Stimulated activated naive CD8-positive, alpha-beta T cell treated with anti-CD3 and anti-CD28 coated beads, Interleukin-15, Interleukin-2, amounts not matched to agents 100 U/mL and 50 U/mL, for 24 hours (primary cell): Measurements from ENCODE around the gene PLPP3.
A peak's percentile ranks its signal among the peaks of the same experiment; 100 is the strongest.
"Not testable (repeated sequence)": the region's sequence is repeated elsewhere in the genome, so short reads cannot be mapped to it uniquely, and the experiment has no call there.

Source experiments
- ATAC-seq: fragments of 150-1000 bp; cut with Tn5 transposase; one replicate; pipeline ENCODE4 v1.10.0; 2021
- DNase-seq: peaks from one replicate; pipeline ENCODE4 v3.0.0; 2021

Gene PLPP3

DNA sequence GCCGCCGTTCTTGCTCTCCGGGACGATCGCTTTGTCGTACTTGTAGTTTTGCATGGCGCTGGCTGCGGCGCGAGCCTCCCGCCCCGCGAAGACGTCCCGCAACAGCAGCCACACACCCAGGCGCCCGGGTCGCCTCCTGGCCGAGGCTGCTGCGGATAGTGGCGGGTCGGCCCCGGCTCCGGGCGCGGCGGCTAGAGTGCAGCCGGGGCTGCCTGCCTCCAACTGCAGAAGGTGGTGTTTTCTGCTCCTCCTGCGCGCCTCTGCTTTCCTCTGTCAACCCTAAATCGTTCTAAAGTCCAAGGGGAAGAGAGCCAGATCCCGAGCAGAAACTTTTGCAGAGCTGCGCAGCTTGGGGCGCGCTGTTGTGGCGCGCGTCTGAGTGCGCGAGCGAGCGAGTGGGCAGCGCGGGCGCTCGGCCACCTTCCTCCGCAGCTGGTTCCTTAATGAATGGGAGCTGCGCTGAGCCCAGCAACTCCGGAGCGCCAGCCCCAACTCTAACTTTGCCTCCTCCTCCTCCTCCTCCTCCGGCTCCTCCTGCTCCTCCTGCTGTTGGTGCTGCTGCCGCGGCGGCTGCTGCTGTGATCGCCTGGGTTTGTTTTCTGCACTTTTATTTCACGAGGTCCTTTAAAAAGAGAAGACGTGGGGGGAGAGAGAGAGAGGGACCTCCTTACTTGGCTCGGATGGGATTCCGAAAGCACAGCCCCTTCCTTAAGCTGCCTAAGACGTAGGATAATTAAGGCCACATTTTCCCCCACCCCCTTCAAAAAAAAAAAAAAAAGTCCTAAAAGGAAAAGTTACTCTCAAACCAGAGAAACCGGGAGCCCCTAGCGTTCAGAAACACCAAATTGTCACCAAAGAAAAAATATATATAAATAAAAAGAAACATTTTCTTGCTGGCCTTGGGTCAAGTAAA, at the start of gene PLPP3:
Gene PLPP3, minus strand, starts transcription at position 601 of the 913 bp plus-strand sequence. Its CDS starts 547 bp downstream, at position 54.
- DNase-seq (peak; percentile 16), ATAC-seq (peak; percentile 42)

DNA sequence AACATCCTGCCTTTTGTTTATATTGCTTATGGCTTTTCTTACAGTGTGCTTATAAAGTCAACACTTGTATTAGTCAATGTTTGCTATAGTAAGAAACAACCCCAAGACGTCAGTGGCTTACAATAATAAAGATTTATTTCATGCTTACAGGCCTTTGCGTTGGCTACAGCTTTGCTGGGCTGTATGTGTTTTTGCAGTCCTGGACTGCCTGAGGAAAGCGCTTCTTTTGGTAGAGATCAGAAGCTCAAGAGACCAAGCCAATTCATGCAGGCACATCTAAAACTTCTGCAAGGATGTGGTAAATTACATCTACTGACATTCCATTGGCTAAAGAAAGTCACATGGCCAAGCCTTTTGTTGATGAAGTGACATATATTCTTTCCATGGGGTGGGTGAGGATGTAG, 48.3 kb upstream of the PLPP3 start:
- ATAC-seq (no peak), DNase-seq (no peak)

DNA sequence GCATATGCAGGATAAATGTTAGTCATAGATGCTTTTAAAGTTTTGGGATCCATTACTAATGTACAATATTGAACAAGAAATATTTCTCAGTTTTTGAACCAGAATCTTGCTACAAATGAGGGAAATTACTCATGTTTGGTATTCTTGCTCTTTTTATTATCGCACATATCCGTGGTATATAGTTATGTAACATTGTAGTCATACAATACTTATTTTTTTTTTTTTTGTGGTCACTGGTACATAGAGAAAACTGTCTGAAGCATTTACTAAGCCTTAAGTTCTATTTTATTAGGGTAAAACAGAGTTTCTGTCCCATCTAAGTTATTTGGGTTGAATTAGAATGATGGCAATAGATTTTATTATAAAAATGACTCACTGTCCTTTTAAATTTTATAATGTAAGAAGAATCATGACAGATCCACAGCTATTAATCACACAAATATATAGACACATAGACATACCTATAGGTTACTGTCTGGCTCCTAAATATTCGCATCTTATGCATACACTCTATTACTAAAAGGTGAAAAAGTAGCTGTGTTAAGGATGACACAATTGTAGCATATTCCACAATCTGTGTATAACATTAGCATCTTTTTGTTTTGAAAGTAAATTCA, 47.8 kb upstream of the PLPP3 start:
- ATAC-seq: no peak
- DNase-seq: no peak

DNA sequence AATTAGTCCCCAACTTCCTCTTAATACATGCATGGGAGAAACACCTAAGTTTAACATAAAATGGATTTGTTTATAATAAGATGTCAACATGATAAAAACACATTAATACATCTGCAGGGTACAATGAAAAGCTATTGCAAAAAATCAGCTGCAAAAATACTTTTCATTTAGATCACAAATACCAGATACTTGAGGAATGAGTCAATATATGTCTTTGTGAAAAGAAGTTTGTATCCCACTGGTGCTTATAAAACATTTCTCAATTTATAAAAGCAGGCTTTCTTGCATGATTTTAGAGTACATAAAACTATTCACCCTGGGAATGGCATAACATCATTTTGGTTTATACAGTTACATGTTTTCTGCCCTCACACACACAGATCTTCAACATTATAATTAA, 47.2 kb upstream of the PLPP3 start:
- no peak for ATAC-seq
- DNase-seq: no peak

DNA sequence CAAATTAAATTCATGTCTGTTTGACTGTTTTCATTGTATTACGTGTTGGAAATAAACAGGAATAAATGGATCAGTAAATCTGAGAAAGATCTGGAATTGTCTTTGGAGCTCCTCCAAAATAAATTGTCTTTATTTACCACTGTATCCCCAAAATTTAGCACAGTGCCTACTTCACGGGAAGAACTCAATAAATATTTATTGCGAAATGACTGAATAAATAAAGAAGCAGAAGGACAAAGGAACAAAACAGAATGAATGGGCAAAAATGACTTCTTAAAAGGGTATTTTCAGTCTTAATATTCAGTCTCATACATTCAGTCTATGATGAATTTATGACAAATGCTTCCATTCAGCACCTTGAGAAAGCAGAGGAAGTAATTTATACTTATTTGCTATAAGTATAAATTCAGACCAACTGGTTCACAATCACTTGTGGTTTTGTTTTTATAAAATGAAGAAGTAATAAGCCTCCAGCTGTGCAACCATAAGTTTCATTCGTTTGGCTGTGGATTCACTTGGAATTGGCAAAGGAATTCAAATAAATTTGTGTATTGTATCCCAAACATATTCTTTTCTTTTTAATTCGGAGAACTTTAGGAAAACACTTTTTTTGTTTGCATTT, 46.6 kb upstream of the PLPP3 start:
- DNase-seq: no peak
- no peak for ATAC-seq

DNA sequence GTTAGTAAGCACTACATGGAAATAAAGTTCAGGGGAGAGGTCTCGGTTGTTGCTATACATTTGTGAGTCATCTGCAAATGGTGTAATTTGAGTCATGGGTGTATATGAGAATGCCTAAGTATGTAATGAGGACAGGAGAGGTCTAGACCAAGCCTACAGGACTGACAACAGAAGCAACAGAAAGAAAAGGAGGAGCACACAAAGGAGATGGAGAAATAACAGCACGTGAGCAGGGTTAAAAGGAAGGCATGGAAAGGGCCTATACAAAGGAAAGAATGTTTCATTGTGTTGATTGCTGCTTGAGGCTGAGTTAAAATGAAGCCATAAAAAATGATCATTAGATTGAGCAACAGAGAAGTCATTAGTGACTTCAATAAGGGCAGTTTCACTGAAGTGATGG, 37.8 kb upstream of the PLPP3 start:
- no peak for ATAC-seq
- DNase-seq: no peak

DNA sequence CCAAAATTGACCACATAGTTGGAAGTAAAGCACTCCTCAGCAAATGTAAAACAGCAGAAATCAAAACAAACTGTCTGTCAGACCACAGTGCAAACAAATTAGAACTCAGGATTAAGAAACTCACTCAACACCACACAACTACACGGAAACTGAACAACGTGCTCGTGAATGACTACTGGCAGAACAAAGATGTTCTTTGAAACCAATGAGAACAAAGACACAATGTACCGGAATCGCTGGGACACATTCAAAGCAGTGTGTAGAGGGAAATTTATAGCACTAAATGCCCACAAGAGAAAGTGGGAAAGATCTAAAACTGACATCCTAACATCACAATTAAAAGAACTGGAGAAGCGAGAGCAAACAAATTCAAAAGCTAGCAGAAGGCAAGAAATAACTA, 31.4 kb upstream of the PLPP3 start:
- ATAC-seq, DNase-seq: not testable (repeated sequence)

DNA sequence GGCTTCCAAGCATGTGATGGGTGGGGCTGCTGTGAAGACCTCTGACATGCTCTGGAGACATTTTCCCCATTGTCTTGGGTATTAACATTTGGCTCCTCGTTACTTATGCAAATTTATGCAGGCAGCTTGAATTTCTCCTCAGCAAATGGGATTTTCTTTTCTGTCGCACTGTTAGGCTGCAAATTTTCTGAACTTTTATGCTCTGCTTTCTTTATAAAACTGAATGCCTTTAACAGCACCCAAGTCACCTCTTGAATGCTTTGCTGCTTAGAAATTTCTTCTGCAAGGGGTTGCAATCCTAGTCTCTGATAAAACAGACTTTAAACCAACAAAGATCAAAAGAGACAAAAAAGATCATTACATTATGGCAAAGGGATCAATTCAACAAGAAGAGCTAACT, 30.7 kb upstream of the PLPP3 start:
- DNase-seq, ATAC-seq: not testable (repeated sequence)

DNA sequence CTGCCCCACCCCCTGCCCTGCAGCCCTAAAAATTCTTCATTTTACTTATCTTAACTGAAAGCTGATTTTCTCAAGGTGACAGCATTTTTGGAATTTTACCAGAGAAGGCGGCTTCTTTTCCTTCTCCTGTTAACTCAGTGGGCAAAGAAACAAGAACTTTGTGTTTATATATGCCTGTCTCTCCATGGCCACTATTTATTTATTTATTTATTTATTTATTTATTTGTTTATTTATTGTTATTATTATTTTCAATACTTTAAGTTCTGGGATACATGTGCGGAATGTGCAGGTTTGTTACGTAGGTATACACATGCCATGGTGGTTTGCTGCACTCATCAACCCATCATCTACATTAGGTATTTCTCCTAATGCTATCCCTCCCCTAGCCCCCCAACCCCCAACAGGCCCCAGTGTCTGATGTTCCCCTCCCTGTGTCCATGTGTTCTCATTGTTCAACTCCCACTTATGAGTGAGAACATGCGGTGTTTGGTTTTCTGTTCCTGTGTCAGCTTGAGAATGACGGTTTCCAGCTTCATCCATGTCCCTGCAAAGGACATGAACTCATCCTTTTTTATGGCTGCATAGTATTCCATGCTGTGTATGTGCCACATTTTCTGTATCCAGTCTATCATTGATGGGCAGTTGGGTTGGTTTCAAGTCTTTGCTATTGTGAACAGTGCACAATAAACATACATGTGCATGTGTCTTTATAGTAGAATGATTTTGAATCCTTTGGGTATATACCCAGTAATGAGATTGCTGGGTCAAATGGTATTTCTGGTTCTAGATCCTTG, 16.2 kb upstream of the PLPP3 start:
- not testable (repeated sequence) for ATAC-seq, DNase-seq

DNA sequence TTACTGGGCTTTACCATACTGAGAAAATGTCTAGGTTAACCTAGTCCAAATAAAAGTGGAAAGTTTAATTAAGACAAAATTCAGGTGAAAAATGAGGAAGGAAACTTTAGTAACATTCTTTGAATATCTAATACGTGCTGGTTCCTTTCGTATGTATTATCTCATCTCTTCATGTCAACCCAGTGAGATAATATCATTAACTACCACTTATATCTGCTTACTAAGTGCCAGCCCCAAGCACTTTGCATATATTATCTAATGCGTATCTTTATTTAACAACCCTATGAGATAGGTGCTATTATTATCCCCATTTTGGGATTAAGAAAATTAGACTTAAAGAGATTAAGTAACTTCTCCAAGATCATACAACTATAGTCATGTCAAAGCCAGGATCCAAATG, 12.5 kb upstream of the PLPP3 start:
- DNase-seq (no peak), ATAC-seq (no peak)

DNA sequence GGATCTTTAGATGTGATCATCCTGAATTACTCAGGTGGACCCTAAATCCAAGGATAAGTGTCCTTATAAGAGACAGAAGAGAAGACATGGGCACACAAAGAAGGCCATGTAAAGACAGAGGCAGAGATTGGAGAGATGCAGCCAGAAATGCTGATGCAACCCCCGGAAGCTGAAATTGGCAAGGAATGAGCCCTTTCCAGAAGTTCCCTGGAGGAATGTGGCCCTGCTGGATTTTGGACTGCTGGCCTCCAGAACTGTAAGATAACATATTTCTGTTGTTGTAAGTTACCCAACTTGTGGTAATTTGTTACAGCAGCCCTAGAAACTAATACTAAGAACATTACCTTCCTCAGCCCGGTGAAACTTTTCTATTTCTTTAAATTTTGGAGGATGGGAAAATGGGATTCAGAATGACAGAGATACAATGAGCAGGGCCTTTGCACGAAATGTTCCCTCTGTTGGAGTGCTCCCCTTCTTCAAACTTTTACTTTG, 11.2 kb upstream of the PLPP3 start:
- no peak for DNase-seq

DNA sequence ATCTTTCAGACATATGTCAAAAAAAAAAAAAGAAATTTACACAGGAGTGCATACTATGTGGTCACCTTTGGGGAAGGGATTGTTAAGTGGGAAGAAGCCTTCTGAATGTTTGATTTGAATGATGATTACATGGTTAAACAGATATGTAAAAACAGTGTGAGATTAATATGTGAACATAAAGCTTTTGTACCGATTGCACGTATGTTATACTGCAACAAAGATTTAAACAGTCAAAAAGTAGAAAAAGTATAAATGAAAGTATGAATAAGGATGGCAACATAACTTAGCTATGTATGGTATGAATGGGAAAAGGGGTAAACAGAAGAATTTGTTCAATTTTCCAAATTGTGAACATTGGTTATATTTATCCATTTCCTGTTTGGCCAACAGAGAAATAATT, 10.0 kb upstream of the PLPP3 start:
- DNase-seq: no peak
- ATAC-seq: no peak

More for the DNA sequence above, 11.2 kb upstream of the PLPP3 start:
- no peak for ATAC-seq

DNA sequence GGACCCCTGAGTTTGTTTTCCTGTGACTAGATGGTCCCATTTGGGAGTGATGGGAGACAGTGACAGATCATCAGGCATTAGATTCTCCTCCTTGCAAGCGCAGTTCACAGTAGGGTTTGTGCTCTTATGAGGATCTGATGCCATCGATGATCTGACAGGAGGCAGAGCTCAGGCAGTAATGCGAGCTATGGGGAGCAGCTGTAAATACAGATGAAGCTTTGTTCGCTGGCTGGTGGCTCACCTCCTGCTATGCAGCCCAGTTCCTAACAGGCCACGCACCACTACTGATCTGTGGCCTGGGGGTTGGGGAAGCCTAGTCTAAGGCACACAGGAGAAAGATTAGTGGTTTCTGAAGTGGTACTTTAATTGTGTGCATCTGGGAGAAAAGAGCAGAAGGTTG, 7.1 kb upstream of the PLPP3 start:
- ATAC-seq: no peak
- no peak for DNase-seq

DNA sequence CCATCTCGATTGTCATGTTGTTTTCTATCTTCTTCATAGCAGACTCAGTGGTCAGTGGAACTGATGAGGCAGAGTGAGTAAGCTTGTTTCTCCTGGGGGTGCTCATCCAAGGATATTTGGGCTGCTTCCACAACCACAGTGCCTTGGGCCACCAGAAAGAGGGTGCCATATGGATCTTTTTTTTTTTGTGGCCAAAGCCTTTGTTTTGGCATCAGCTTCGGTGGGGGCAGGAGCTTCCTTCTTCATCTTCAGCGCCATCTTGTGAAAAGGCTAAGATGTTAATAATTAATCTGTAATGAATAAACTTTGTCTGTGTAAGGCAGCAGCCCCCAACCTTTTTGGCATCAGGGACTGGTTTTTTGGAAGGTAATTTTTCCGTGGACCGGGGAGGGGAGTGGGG, 6.6 kb upstream of the PLPP3 start:
- no peak for DNase-seq
- no peak for ATAC-seq

DNA sequence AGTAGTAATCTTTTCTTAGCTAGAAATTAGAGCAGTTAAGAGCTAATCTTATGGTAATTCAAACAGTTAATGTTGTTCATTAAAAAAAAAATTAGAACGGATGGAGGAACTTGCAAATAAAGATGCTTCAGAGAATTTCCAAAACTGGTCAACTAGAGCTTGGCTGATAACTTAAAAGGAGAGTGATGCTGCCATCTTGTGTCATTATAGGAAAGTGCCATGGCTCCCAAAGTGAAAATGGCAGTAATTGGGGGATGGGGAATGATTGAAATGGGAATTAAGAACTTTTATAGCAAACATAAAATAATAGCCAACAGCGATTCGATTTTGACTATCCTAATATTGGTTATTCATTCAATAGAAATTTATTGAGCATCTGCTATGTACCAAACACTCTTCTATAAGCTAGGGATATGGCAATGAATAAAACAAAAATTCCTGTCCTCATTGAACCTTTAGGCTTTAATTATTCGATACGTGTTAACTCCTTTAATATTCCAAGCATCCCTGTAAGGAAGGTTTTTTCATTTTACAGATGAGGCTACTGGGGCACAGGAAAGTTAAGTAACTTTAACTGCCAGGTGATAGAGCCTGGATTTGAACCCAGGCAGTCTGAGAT, 5.7 kb upstream of the PLPP3 start:
- ATAC-seq: no peak
- DNase-seq: no peak

DNA sequence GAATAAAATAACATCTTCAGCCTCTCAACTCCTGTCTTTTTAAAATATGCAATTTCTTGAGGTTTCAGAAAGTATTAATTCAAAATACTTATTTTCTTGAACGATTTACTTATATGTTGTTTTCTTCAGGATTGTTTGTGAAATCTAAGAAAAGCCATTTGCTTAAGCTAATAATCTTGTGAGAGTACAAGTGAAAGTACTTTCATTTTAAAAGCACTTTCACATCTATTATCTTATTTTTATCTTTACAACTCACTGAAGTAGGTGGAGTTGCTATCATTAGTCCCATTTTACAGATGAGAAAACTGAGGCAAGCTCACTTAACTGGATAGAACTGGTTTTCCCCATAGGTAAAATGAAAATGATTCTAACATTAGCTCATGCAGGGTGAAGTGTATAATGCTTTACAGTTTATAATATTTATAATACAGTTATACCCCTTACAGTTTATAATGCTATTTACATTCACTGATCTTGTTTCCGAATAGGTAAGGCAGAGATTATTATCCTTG, 4.7 kb upstream of the PLPP3 start:
- DNase-seq: no peak

DNA sequence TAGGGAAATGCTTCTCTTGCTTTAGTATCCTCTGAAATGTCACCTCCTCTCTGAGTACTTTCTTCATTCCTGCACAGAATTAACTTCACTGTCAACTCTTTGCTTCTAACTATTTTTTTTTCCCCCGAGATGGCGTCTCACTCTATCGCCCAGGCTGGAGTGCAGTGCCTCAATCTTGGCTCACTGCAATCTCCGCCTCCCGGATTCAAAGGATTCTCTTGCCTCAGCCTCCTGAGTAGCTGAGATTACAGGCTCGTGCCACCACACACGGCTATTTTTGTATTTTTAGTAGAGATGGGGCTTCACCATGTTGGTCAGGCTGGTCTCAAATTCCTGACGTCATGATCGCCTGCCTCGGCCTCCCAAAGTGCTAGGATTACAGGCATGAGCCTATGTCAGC, 1.4 kb upstream of the PLPP3 start:
- ATAC-seq (no peak), DNase-seq (no peak)

More for the DNA sequence above, 4.7 kb upstream of the PLPP3 start:
- ATAC-seq: no peak

DNA sequence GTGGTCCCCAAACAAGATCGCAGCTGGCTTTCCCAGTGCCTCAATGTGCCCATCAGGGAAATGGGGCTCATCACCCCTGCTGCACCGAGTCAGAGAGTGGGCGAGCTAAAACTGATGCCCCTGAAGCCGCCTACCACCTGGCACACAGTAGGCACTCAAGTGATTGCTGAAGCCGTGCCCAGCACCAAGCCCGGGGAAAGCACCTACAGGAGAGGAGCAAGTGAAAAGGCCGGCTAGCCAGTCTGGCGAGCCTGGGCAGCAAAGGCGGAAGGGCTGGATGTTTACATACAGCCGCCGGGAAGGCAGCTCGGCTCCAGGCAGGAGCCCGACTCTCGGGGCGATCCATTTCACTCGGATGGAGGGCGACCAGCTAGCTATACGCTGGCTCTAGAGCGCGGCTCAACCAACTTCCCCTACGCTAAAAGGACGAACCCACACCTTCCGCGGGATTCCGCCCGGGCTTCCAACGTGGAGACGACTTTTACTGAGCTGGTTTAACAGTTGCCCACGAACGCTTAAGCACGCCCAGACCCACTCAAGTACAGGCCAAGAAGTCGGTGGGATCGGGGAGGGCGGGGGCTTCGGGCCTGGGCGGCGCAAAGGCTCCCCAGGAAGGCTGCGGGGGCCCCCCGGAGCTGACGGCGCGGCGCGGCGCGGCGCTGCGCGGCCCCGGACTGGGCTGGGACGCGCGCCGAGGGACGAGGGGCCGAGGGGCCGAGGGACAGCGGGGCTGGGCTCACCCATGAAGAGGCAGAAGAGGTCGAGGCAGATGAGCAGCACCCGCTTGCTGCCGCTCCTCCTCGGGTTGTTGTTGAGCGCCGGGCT, 1.0 kb downstream of the PLPP3 start:
- ATAC-seq (peak; percentile 45), DNase-seq (no peak)

DNA sequence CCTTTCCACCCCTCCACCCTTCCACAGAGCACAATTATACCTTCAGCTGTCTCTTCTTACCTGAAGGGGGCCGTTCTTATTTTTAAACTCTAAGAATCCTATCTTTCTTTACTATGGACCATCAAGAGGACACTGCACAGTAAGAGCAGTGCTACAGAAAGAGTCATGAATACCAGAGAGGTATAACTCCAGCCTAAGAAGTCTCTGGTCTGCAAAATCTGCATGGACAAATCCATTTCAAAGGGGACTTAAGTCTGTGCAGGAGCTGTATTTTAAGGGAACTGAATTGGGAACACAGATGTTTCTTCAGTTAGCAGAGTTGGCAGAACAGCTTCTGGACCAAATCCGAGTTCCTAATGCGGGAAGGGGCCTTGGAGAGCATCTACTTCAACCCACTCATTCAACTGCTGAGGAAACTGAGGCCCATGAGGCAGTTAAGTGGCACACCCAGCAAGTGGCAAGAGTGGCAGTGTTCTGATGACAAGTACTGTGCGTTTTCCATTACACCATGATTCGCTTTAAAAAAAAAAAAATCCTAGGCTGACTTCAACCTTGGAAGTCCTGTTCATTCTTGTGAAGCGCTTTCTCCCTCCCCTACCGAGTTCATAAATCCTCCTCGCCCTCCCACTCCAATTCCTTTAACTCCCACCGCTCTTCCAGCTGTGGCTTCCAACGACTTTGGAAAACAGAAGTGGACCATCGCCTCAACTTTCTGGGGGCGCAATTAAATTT, 1.8 kb downstream of the PLPP3 start:
- no peak for DNase-seq

DNA sequence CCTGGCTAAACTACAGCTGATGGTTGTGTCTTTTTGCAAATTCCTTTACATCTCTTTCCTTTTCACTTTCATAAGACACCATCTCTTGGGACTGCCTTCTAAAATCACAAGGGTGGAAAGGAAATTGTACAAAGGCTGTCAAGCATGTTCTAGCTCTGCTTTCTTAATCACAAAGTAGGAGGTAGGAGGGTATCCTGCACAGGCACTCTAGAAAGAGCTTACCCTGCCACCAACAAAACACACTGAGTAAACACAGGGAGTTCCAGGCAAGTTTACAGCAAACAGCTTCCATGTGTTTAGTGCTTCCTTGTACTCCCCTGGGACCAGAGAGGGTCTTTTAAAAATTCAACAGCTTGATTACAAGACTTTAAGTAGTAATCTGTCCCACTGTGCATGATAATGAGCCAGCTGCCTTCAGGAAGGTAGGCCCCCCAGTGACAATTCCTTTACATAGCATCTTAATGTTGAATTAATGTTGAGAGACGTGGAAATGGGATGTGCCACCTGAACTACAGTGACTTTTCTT, 2.4 kb downstream of the PLPP3 start:
- no peak for ATAC-seq
- DNase-seq: no peak

More for the DNA sequence above, 1.8 kb downstream of the PLPP3 start:
- ATAC-seq: no peak
